Testis (tissue), 3 donors: Measurements from ENCODE around the gene UBASH3B. TPM values are rescaled to one million over a fixed set of nuclear protein-coding genes. Genes with fewer than 3 reads are reported as not detected.

Source experiments
- DNase-seq: peaks from one replicate; pipeline ENCODE4 v3.0.0-alpha.2; 2019
- H3K27ac ChIP-seq, 2 donors: fragments of 200-600 bp; sonication (generic); one replicate each; pipeline ENCODE4 v1.5.1; 2019
- H3K27me3 ChIP-seq: fragments of 200-600 bp; sonication (generic); one replicate; pipeline ENCODE4 v1.5.1; 2019
- H3K36me3 ChIP-seq: fragments of 200-600 bp; sonication (generic); one replicate; pipeline ENCODE4 v1.5.1; 2017; ENCODE audit warnings: low read depth; ENCODE audit errors: missing control alignments
- H3K4me1 ChIP-seq: fragments of 200-600 bp; sonication (generic); one replicate; pipeline ENCODE4 v1.5.1; 2019
- H3K4me3 ChIP-seq, 2 donors: fragments of 200-600 bp; sonication (generic); one replicate each; pipeline ENCODE4 v1.5.1; 2017 to 2019
- H3K9me3 ChIP-seq: fragments of 200-600 bp; sonication (generic); one replicate; pipeline ENCODE4 v1.5.1; 2017
- CTCF ChIP-seq, 3 experiments: fragments of 450-650 bp in 2 of 3; fragments of 200-600 bp in 1 of 3; sonication (generic) in 1 of 3; IDR thresholded peaks; one replicate each; pipeline ENCODE4 v1.5.1; 2016 to 2019; ENCODE audit warnings: antibody characterized with exemption in 3 of 3, mild to moderate bottlenecking in 2 of 3, moderate library complexity in 1 of 3
- POLR2A ChIP-seq: fragments of 450-650 bp; IDR thresholded peaks from one replicate; pipeline ENCODE4 v1.6.1; 2017; ENCODE audit warnings: antibody characterized with exemption, mild to moderate bottlenecking, moderate library complexity
- WGBS, 2 donors: methylation state at CpG; one replicate each; pipeline ENCODE4 v1.1.5; 2018; 5-methylcytosine and 5-hydroxymethylcytosine counted together
- intact Hi-C: fragments of 100-400 bp; cut with DNase I; formaldehyde crosslinking; loops from one replicate; pipeline ENCODE4 v1.15.1; 2023; ENCODE audit warnings: low total_unique reads
- polyA plus RNA-seq: library from polyadenylated mRNA; stranded (reverse); fragments of 350-450 nt; fragmentation: Illumina TruSeq; extraction: RNeasy Lipid Tissue Mini Kit (QIAGEN cat#74804); gene quantifications from one replicate; pipeline ENCODE4 v1.2.3, GENCODE V29; 2014; ENCODE audit warnings: low read depth, low replicate concordance; ENCODE audit not compliant: insufficient read depth
- total RNA-seq, 2 donors: library from RNA; depleted of rRNA; stranded (reverse); fragments of >200 nt; gene quantifications; one replicate each; pipeline ENCODE4 v1.2.3, GENCODE V29; 2016

The UBASH3B gene
- total and polyA plus RNA-seq, 3 donors from 2014 or later = 3.9 to 20.4 (median 14.6) TPM

DNA sequence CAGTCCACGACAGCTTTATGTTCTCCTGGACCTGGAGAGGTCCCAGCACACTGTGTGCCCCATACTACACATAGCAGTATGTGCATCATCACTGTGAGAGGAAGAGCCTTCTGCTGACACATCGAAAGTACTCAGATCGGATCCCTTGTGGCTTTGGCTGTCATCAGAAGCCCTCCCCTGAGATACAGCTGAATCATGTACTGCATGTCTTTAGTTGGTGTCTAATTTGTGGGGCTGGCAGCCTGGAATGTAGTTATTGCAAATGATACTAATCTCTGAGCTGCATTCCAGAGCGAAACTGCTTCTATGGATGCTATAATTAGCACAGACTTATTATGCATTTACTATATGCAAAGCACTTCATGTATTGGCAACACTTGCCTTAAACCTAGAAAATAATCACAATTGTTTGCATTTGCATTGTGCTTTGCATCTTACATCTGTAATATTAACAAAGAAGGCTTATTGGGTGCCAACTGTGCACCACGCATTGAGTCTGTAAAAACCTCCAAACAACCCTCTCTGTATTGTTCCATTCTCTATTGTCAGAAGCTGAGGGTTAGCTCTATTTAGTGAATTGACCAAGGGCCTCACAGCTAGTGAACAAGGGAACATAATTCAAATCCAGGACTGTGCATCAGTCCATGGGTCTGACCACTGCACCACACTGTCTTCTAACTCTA lies 93.6 kb downstream of the UBASH3B start:
- Histone ChIP-seq H3K27ac (peak overlapping the region in 1 of 2 donors; percentile 19), H3K9me3 (no peaks in the 10 kb centered on the region), H3K4me3 (no peak overlapping the region), H3K4me1 (peaks cover 33% of the 10 kb centered on the region), H3K36me3 (no peaks in the 10 kb centered on the region), H3K27me3 (no peaks in the 10 kb centered on the region)
- intact Hi-C loops = no loop called here
- 41 to 47% methylated on average over 5 of the region's 5 CpGs for WGBS, 2 donors
- TF ChIP-seq POLR2A = no peak
- DNase-seq = peak; percentile 44

DNA sequence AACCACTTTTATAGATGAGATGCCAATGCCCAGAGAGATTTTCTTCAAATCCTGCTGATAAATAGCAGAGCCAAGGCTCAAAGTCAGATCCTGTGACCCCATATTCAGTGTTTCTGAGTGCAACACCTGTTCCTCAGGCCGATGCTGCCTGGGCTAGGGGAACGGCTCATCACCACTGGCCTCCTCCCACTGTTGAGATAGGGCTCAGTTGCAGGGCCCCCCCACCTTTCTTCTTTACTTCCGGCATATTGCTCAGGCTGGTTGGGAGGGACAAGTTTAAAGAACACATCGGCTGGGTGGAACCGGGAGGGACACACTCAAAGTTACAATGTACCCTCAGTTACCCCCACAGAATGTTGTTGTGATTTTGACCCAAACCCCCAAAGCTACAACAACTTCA lies 94.5 kb downstream of the UBASH3B start:
- H3K36me3 ChIP-seq = no peaks in the 10 kb centered on the region
- no peak for DNase-seq
- 66 to 69% methylated on average over 5 of the region's 5 CpGs for WGBS, 2 donors
- no peaks in the 10 kb centered on the region for H3K9me3 ChIP-seq
- TF ChIP-seq CTCF (IDR thresholded peaks at IDR 0.05) (no peak), POLR2A (no peak)
- peaks cover 34% of the 10 kb centered on the region for H3K4me1 ChIP-seq
- no peak overlapping the region for H3K4me3 ChIP-seq
- no peaks in the 10 kb centered on the region for H3K27me3 ChIP-seq
- intact Hi-C loops = no loop called here
- no peak overlapping the region for H3K27ac ChIP-seq

DNA sequence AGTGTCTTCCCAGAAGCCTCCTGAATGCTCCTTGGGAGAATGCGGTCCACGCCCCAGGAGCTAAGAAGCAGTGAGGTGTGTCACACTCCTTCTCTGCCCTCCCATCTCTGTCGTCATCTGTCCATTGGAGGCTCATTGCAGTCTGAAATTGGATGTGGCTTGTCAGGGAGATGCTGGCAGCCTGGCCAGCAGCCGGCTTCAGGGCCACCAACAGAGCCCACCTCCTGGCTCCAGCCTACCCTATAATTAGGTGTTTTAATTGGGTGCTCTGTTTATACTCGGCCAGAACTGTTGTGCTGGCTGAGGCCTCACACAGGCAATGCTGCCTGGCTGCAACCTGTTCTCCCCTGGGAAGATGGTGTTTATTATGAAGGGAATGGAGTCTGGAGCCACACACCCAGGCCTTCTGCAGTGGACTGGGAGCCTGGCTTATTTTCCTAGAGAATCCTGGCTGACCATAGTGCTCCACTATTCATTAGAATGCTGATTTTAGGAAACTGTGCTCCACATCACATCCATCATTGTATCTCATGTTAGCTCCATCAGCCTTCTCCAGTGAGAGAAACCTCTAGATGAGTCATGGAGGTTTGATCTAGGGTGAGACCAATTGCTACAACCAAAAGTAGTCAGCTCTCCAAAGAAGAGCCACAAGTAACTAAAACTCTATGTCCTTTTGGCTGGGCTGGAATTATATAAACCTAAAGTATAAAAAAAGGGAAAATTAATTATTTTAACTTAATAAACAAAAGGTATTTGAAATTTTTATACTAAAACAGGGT lies 96.0 kb downstream of the UBASH3B start:
- DNase-seq = no peak
- peaks cover 40% of the 10 kb centered on the region for H3K4me1 ChIP-seq
- TF ChIP-seq POLR2A (no peak), CTCF (IDR thresholded peaks at IDR 0.05) (no peak)
- 78 to 80% methylated on average over 4 to 5 of the region's 5 CpGs for WGBS, 2 donors
- H3K27me3 ChIP-seq = no peaks in the 10 kb centered on the region
- no peak overlapping the region for H3K27ac ChIP-seq
- intact Hi-C loops = no loop called here
- no peak overlapping the region for H3K4me3 ChIP-seq
- H3K36me3 ChIP-seq = no peaks in the 10 kb centered on the region
- no peaks in the 10 kb centered on the region for H3K9me3 ChIP-seq

DNA sequence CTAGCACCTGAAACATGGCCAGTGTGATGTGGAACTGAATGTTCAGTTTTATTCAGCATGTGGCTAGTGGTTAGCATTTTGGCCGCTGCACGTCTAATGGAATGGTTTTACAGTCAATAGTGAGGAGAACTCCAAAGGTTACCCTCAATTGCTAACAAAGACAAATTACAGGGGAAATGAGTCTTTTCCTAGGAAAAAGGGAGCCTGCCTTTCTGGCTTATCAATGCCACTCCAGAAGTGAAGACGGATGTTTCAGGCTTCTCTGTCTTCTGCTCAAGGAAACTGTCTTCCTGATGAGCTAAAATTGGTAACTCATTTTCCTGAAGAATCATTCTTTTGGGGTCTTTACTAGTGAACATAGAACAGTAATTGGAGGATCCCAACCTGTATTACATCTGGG lies 98.5 kb downstream of the UBASH3B start:
- no peak for DNase-seq
- Histone ChIP-seq H3K27ac (no peak overlapping the region), H3K36me3 (no peaks in the 10 kb centered on the region), H3K4me3 (no peak overlapping the region), H3K9me3 (no peaks in the 10 kb centered on the region), H3K4me1 (peaks cover 18% of the 10 kb centered on the region), H3K27me3 (no peaks in the 10 kb centered on the region)
- no peak for TF ChIP-seq CTCF (IDR thresholded peaks at IDR 0.05)
- TF ChIP-seq POLR2A = no peak
- WGBS, 2 donors = 69 to 85% methylated on average over 3 of the region's 3 CpGs
- intact Hi-C loops = no loop called here

- 83 to 84% methylated on average over 15 to 16 of the region's 16 CpGs for WGBS, 2 donors
- no peak overlapping the region for H3K27ac ChIP-seq
- TF ChIP-seq CTCF (IDR thresholded peaks at IDR 0.05) = no peak
- TF ChIP-seq POLR2A = no peak
- peaks cover 16% of the 10 kb centered on the region for H3K4me1 ChIP-seq
- intact Hi-C loops = no loop called here
- no peaks in the 10 kb centered on the region for H3K27me3 ChIP-seq
- no peak for DNase-seq
- H3K36me3 ChIP-seq = no peaks in the 10 kb centered on the region
- no peak overlapping the region for H3K4me3 ChIP-seq
- no peaks in the 10 kb centered on the region for H3K9me3 ChIP-seq
These were observed 99.2 kb downstream of the UBASH3B start for GRCh38 chr11:122754553-122755322.
